Endothelial cell of umbilical vein (primary cell): Measurements from ENCODE around the gene ABCC4. TPM values are rescaled to one million over a fixed set of nuclear protein-coding genes. Genes with fewer than 3 reads are reported as not detected.

Experiments used
- BruUV-seq: library from RNA; stranded (reverse); fragments of 400-500 nt; replicated peaks from 2 replicates; lab custom pipeline; 2021; lab: Mats Ljungman, UMichigan
- CTCF ChIA-PET: fragments of 300-600, 350-600 bp; sonication (Branson Sonifier 250); formaldehyde crosslinking; loops from one replicate; lab custom pipeline; 2021; ENCODE audit warnings: antibody characterized with exemption, inconsistent platforms; lab: Charles Lee
- POLR2A ChIA-PET: fragments of 300-600, 350-600 bp; sonication (Branson Sonifier 250); formaldehyde crosslinking; loops from one replicate; lab custom pipeline; 2021; ENCODE audit warnings: antibody characterized with exemption, inconsistent platforms; lab: Charles Lee
- DNase-seq: peaks from one replicate; pipeline ENCODE4 v3.0.0-alpha.2; 2011; ENCODE audit warnings: low read depth, low spot score
- FAIRE-seq: peaks from 2 replicates; lab custom pipeline; 2011; peaks lifted over from hg19 to GRCh38; lab: Jason Lieb, UNC
- H2AFZ ChIP-seq: 2 replicates; pipeline ENCODE4 v1.6.0; 2012; ENCODE audit warnings: low read depth, low read length, control low read depth, inconsistent platforms
- H3K27ac ChIP-seq: 2 replicates; pipeline ENCODE4 v1.5.1; 2011; ENCODE audit warnings: low read depth, mild to moderate bottlenecking, control low read depth, low read length, moderate library complexity; ENCODE audit not compliant: insufficient read depth
- H3K27me3 ChIP-seq, 2 experiments: 2 replicates each; pipeline versions ENCODE4 v1.6.0 to v1.6.1; 2011; ENCODE audit warnings: low read length in 2 of 2, mixed read lengths in 1 of 2; ENCODE audit not compliant: control insufficient read depth in 2 of 2, insufficient read depth in 2 of 2
- H3K36me3 ChIP-seq, 2 experiments: 2 replicates in 1 of 2; 3 replicates in 1 of 2; pipeline ENCODE4 v1.5.1; 2011; ENCODE audit warnings: low read length in 2 of 2, mild to moderate bottlenecking in 1 of 2, moderate library complexity in 1 of 2; ENCODE audit not compliant: control insufficient read depth in 2 of 2, insufficient read depth in 2 of 2; ENCODE audit errors: extremely low read depth in 1 of 2
- H3K4me1 ChIP-seq: 3 replicates; pipeline ENCODE4 v1.5.1; 2011; ENCODE audit warnings: mild to moderate bottlenecking, low read length; ENCODE audit not compliant: control insufficient read depth, insufficient read depth; ENCODE audit errors: extremely low read depth
- H3K4me2 ChIP-seq: 2 replicates; pipeline ENCODE4 v1.6.1; 2011; ENCODE audit warnings: low read length, control low read depth, mixed read lengths; ENCODE audit not compliant: insufficient read depth
- H3K4me3 ChIP-seq, 3 experiments: fragments of 200-600 bp in 1 of 3; sonication (generic), shearing (Covaris generic) in 1 of 3; replicated peaks in 1 of 3; 2 replicates each; pipeline ENCODE4 v1.5.1; 2011 to 2016; ENCODE audit warnings: control low read depth in 3 of 3, low read length in 3 of 3, mild to moderate bottlenecking in 2 of 3, inconsistent platforms in 1 of 3, low read depth in 1 of 3, moderate library complexity in 1 of 3; ENCODE audit not compliant: insufficient read depth in 1 of 3
- H3K79me2 ChIP-seq: 2 replicates; pipeline ENCODE4 v1.6.0; 2012; ENCODE audit warnings: low read length, inconsistent platforms; ENCODE audit not compliant: control insufficient read depth, insufficient read depth
- H3K9ac ChIP-seq: replicated peaks from 2 replicates; pipeline ENCODE3; 2011; ENCODE audit warnings: low read length, control low read depth; ENCODE audit not compliant: insufficient read depth; ENCODE audit errors: extremely low read depth
- H3K9me1 ChIP-seq: replicated peaks from 3 replicates; pipeline ENCODE4 v1.6.0; 2011; ENCODE audit warnings: mild to moderate bottlenecking, low read length; ENCODE audit not compliant: control insufficient read depth, insufficient read depth; ENCODE audit errors: extremely low read depth
- H3K9me3 ChIP-seq: replicated peaks from 2 replicates; pipeline ENCODE4 v1.5.1; 2012; ENCODE audit warnings: low read length, inconsistent platforms; ENCODE audit not compliant: control insufficient read depth, insufficient read depth
- H4K20me1 ChIP-seq: replicated peaks from 2 replicates; pipeline ENCODE3; 2011; ENCODE audit warnings: mild to moderate bottlenecking, low read length; ENCODE audit not compliant: control insufficient read depth, insufficient read depth; ENCODE audit errors: extremely low read depth
- CTCF ChIP-seq, 2 donors: IDR thresholded peaks; 1 replicate in 1 of 2; 2 replicates in 1 of 2; pipeline ENCODE4 v1.5.1; 2011; ENCODE audit warnings: low read length in 2 of 2, mild to moderate bottlenecking in 2 of 2, moderate library complexity in 2 of 2, control low read depth in 1 of 2, inconsistent platforms in 1 of 2, low read depth in 1 of 2; ENCODE audit not compliant: insufficient read depth in 1 of 2; ENCODE audit errors: extremely low read depth in 1 of 2
- FOS ChIP-seq: IDR thresholded peaks from 2 replicates; pipeline ENCODE4 v1.6.1; 2011; ENCODE audit warnings: mild to moderate bottlenecking, low read length, moderate library complexity, borderline replicate concordance; ENCODE audit not compliant: insufficient read depth
- GATA2 ChIP-seq: IDR thresholded peaks from 2 replicates; pipeline ENCODE4 v1.7.0; 2011; ENCODE audit warnings: low read depth, mild to moderate bottlenecking, moderate library complexity, mixed read lengths, low read length; ENCODE audit not compliant: insufficient read length, insufficient read depth
- JUN ChIP-seq: IDR thresholded peaks from 2 replicates; pipeline ENCODE4 v1.6.1; 2011; ENCODE audit warnings: borderline replicate concordance, low read depth; ENCODE audit not compliant: insufficient read length, insufficient read depth
- MAX ChIP-seq: IDR thresholded peaks from 2 replicates; pipeline ENCODE4 v1.6.1; 2011; ENCODE audit not compliant: insufficient read depth, insufficient read length
- POLR2A ChIP-seq: IDR thresholded peaks from 2 replicates; pipeline ENCODE4 v1.6.1; 2012; ENCODE audit warnings: low read depth, mild to moderate bottlenecking, control low read depth, low read length
- dilution Hi-C: fragments of 300-500 bp; cut with MboI; formaldehyde crosslinking; loops from one replicate; pipeline ENCODE4 v1.15.0; 2019; ENCODE audit warnings: low sequenced_read_pairs; ENCODE audit not compliant: extremely low pct_ligation_motif_present
- intact Hi-C: fragments of 100-400 bp; cut with micrococcal nuclease; formaldehyde crosslinking; loops from one replicate; pipeline ENCODE4 v1.10.0; 2022
- polyA plus RNA-seq, 4 experiments: library from polyadenylated mRNA; depleted of rRNA in 3 of 4; stranded (reverse) in 3 of 4; unstranded in 1 of 4; fragments of >200 nt; gene quantifications; 2 replicates each; pipeline versions ENCODE4 v1.2.1 to v1.2.3, GENCODE V29; 2011 to 2012; ENCODE audit warnings: missing spikeins in 1 of 4
- total RNA-seq: library from RNA; stranded (reverse); gene quantifications from 2 replicates; pipeline ENCODE4 v1.2.3, GENCODE V29; 2021

The ABCC4 gene
- total and polyA plus RNA-seq, 2 donors (not counting 3 experiments of a cell fraction or from before 2014, with no cell fraction given): 9.2 to 15.9 TPM

- Histone ChIP-seq H3K4me1 (peaks cover 22% of the 10 kb centered on the region), H3K4me3 (no peak overlapping the region), H3K36me3 (no peaks in the 10 kb centered on the region), H3K9me3 (no peaks in the 10 kb centered on the region), H3K9ac (peak overlapping the region; percentile 71), H2AFZ (no peak overlapping the region), H3K27me3 (no peaks in the 10 kb centered on the region), H4K20me1 (no peaks in the 10 kb centered on the region), H3K79me2 (no peaks in the 10 kb centered on the region), H3K9me1 (no peaks in the 10 kb centered on the region), H3K27ac (peak overlapping the region; percentile 83), H3K4me2 (peak overlapping the region; percentile 76)
- dilution Hi-C loops (no loop called here), intact Hi-C loops (loop anchor here (2.0 to 10.0 kb wide), 3 partner anchors 154 to 720 kb away; no protein-coding TSS in a partner anchor)
- FAIRE-seq: no peak
- CTCF ChIA-PET: interaction anchor here (0.8 to 4.0 kb wide), 36 partner anchors 10 to 719 kb away, joined by 3 to 95 read pairs (median 5); partner anchors contain the start of genes SOX21 and TGDS
- no peak for DNase-seq
- BruUV-seq: no TSS peak
- TF ChIP-seq MAX (no peak), JUN (no peak), POLR2A (no peak), FOS (no peak)
- POLR2A ChIA-PET: interaction anchor here (0.6 to 0.9 kb wide), 2 partner anchors 166 to 451 kb away, joined by 3 to 6 read pairs; no protein-coding TSS in a partner anchor
Measured at GRCh38 chr13:95155093-95155492, 146.2 kb downstream of the ABCC4 start.

GRCh38 chr13:95154413-95154886 is 146.8 kb downstream of the ABCC4 start:
- peak overlapping the region; percentile 71 for H3K9ac ChIP-seq
- H3K27me3 ChIP-seq: no peaks in the 10 kb centered on the region
- H3K79me2 ChIP-seq: no peaks in the 10 kb centered on the region
- dilution Hi-C loops (no loop called here), intact Hi-C loops (loop anchor here (1.0 to 10.0 kb wide), 5 partner anchors 39 to 720 kb away; no protein-coding TSS in a partner anchor)
- no peaks in the 10 kb centered on the region for H4K20me1 ChIP-seq
- CTCF ChIA-PET: interaction anchor here (0.5 to 4.0 kb wide), 29 partner anchors 11 to 718 kb away, joined by 3 to 95 read pairs (median 4); partner anchors contain the start of gene SOX21
- H2AFZ ChIP-seq: no peak overlapping the region
- no peaks in the 10 kb centered on the region for H3K9me3 ChIP-seq
- FAIRE-seq (peak; percentile 67), DNase-seq (no peak)
- H3K9me1 ChIP-seq: no peaks in the 10 kb centered on the region
- peak overlapping the region; percentile 83 for H3K27ac ChIP-seq
- peak overlapping the region in 1 of 3 experiments; percentile 24 for H3K4me3 ChIP-seq
- peaks cover 22% of the 10 kb centered on the region for H3K4me1 ChIP-seq
- POLR2A ChIA-PET: interaction anchor here (0.6 to 0.9 kb wide), 3 partner anchors 17 to 450 kb away, joined by 3 to 6 read pairs (median 3); no protein-coding TSS in a partner anchor
- no peaks in the 10 kb centered on the region for H3K36me3 ChIP-seq
- H3K4me2 ChIP-seq: peak overlapping the region; percentile 76
- TF ChIP-seq CTCF (IDR thresholded peaks at IDR 0.05; ENCODE audit: extremely low read depth in 1 of 2, insufficient read depth in 1 of 2, low read depth in 1 of 2, low read length in 2 of 2) (no peak), GATA2 (peak; percentile 34), FOS (peak; percentile 14)
- TSS peak; percentile 91 for BruUV-seq
